Smooth muscle cell (in vitro differentiated cells): ENCODE results near the gene MRM2. TPM values are rescaled to one million over a fixed set of nuclear protein-coding genes. Genes with fewer than 3 reads are reported as not detected.

Source experiments
- DNase-seq: peaks from one replicate; lab custom pipeline; 2025; ENCODE audit not compliant: unreplicated experiment; lab: John Stamatoyannopoulos, UW
- H2AFZ ChIP-seq: fragments of 200-600 bp; sonication (generic); 2 replicates; pipeline ENCODE4 v1.6.0; 2016; ENCODE audit warnings: antibody characterized with exemption, low read depth, mild to moderate bottlenecking
- H3F3A ChIP-seq: fragments of 200-600 bp; sonication (generic); 2 replicates; pipeline ENCODE4 v1.6.0; 2017; ENCODE audit warnings: antibody characterized with exemption, low read depth
- H3K27ac ChIP-seq: fragments of 200-600 bp; sonication (generic); 2 replicates; pipeline ENCODE4 v1.5.1; 2016; ENCODE audit warnings: low read depth, mild to moderate bottlenecking
- H3K27me3 ChIP-seq: fragments of 200-600 bp; sonication (generic); 2 replicates; pipeline ENCODE4 v1.6.1; 2016; ENCODE audit warnings: low read depth, mild to moderate bottlenecking
- H3K36me3 ChIP-seq: fragments of 200-600 bp; sonication (generic); 2 replicates; pipeline ENCODE4 v1.5.1; 2016; ENCODE audit warnings: low read depth
- H3K4me1 ChIP-seq: fragments of 200-600 bp; sonication (generic); 2 replicates; pipeline ENCODE4 v1.5.1; 2016; ENCODE audit warnings: low read depth
- H3K4me2 ChIP-seq: fragments of 200-600 bp; sonication (generic); 2 replicates; pipeline ENCODE4 v1.6.0; 2016; ENCODE audit warnings: mild to moderate bottlenecking
- H3K4me3 ChIP-seq: fragments of 200-600 bp; sonication (generic); 2 replicates; pipeline ENCODE4 v1.5.1; 2016; ENCODE audit warnings: mild to moderate bottlenecking
- H3K79me2 ChIP-seq: fragments of 200-600 bp; sonication (generic); 2 replicates; pipeline ENCODE4 v1.6.0; 2016; ENCODE audit warnings: low read depth, mild to moderate bottlenecking
- H3K9ac ChIP-seq: fragments of 200-600 bp; sonication (generic); 2 replicates; pipeline ENCODE4 v1.6.0; 2016; ENCODE audit warnings: low read depth
- H3K9me3 ChIP-seq: fragments of 200-600 bp; sonication (generic); replicated peaks from 2 replicates; pipeline ENCODE4 v1.5.1; 2016; ENCODE audit warnings: low read depth
- H4K20me1 ChIP-seq: fragments of 200-600 bp; sonication (generic); 2 replicates; pipeline ENCODE4 v1.6.0; 2016; ENCODE audit warnings: low read depth
- CTCF ChIP-seq: fragments of 200-600 bp; sonication (generic); IDR thresholded peaks from 2 replicates; pipeline ENCODE4 v1.5.1; 2017; ENCODE audit warnings: borderline replicate concordance, mild to moderate bottlenecking, antibody characterized with exemption; ENCODE audit not compliant: insufficient read depth, poor library complexity, severe bottlenecking
- WGBS: methylation state at CpG from one replicate; pipeline ENCODE4 v1.1.7; 2016; ENCODE audit warnings: low lambda C conversion rate; 5-methylcytosine and 5-hydroxymethylcytosine counted together
- polyA plus RNA-seq: library from polyadenylated mRNA; unstranded; fragments of >200 nt; fragmentation: Nextera tagmentation; extraction: Ambion mirVana; gene quantifications from 2 replicates; pipeline ENCODE4 v1.2.1, GENCODE V29; 2016
- total RNA-seq: library from RNA; depleted of rRNA; stranded (reverse); fragments of >200 nt; gene quantifications from 2 replicates; pipeline ENCODE4 v1.2.3, GENCODE V29; 2014

The MRM2 gene
- total and polyA plus RNA-seq, 2 experiments from 2014 or later: 17.1 to 30.8 TPM

GRCh38 chr7:2282185-2282751 is 40.3 kb upstream of the MRM2 start:
- no peak for TF ChIP-seq CTCF
- DNase-seq: no peak
- Histone ChIP-seq H2AFZ (no peak overlapping the region), H3K27me3 (no peaks in the 10 kb centered on the region), H3K9ac (no peak overlapping the region), H3K4me1 (no peaks in the 10 kb centered on the region), H4K20me1 (peaks cover 66% of the 10 kb centered on the region), H3F3A (no peaks in the 10 kb centered on the region), H3K4me2 (no peak overlapping the region), H3K27ac (no peak overlapping the region), H3K36me3 (no peaks in the 10 kb centered on the region), H3K4me3 (no peak overlapping the region), H3K9me3 (no peaks in the 10 kb centered on the region), H3K79me2 (peaks cover 4% of the 10 kb centered on the region)
- WGBS: 80% methylated on average over 14 of the region's 14 CpGs

- Histone ChIP-seq H3K27ac (peak overlapping the region; percentile 15), H3K4me1 (no peaks in the 10 kb centered on the region), H2AFZ (no peak overlapping the region), H3K4me2 (no peak overlapping the region), H3K4me3 (no peak overlapping the region), H3K9me3 (no peaks in the 10 kb centered on the region), H4K20me1 (peaks cover 61% of the 10 kb centered on the region), H3K79me2 (peaks cover 4% of the 10 kb centered on the region), H3K27me3 (no peaks in the 10 kb centered on the region), H3K36me3 (no peaks in the 10 kb centered on the region), H3F3A (no peaks in the 10 kb centered on the region), H3K9ac (no peak overlapping the region)
- 68% methylated on average over 9 of the region's 9 CpGs for WGBS
- no peak for DNase-seq
- no peak for TF ChIP-seq CTCF
These were observed 39.5 kb upstream of the MRM2 start for GRCh38 chr7:2281541-2281940.

DNA sequence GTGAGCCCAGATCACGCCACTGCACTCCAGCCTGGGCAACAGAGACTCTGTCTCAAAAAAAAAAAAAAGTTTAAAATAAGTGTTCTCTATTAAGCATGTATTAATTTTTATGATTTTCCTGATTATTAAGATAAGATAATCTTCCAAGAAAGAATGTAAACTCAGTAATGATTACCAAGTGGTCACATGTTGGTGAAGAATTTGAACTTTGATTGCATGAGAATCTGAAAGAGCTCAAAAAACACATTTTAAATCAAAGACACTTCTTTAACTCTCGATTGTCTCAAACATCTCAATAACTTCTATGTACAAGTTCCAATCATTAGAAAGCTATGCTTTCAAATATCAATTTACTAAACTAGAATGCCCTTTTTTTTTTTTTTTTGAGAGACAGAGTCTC is 38.4 kb upstream of the MRM2 start:
- 95% methylated on average over 2 of the region's 2 CpGs for WGBS
- no peak for DNase-seq
- Histone ChIP-seq H3K27me3 (no peaks in the 10 kb centered on the region), H3F3A (no peaks in the 10 kb centered on the region), H3K9me3 (no peaks in the 10 kb centered on the region), H3K27ac (no peak overlapping the region), H3K9ac (no peak overlapping the region), H2AFZ (no peak overlapping the region), H3K4me2 (no peak overlapping the region), H3K79me2 (peaks cover 4% of the 10 kb centered on the region), H4K20me1 (peaks cover 56% of the 10 kb centered on the region), H3K36me3 (no peaks in the 10 kb centered on the region), H3K4me1 (no peaks in the 10 kb centered on the region), H3K4me3 (no peak overlapping the region)
- TF ChIP-seq CTCF: no peak

- WGBS: 76% methylated on average over 4 of the region's 4 CpGs
- no peak for DNase-seq
- Histone ChIP-seq H3K27me3 (no peaks in the 10 kb centered on the region), H3K79me2 (peaks cover 4% of the 10 kb centered on the region), H3K9ac (no peak overlapping the region), H3F3A (no peaks in the 10 kb centered on the region), H3K36me3 (no peaks in the 10 kb centered on the region), H3K4me2 (no peak overlapping the region), H3K27ac (no peak overlapping the region), H3K4me1 (no peaks in the 10 kb centered on the region), H3K4me3 (no peak overlapping the region), H3K9me3 (no peaks in the 10 kb centered on the region), H2AFZ (no peak overlapping the region), H4K20me1 (peaks cover 54% of the 10 kb centered on the region)
- no peak for TF ChIP-seq CTCF
These were observed 37.9 kb upstream of the MRM2 start for GRCh38 chr7:2279896-2280295.
